A549 treated with AZD9567 at 1 μM for 4 hours (cell line): Measurements from ENCODE around the gene OR2J1. TPM values are rescaled to one million over a fixed set of nuclear protein-coding genes. Genes with fewer than 3 reads are reported as not detected.

Source experiments
- total RNA-seq: library from RNA; stranded (reverse); fragments of 200-300 nt; extraction: Qiagen RNA extraction; gene quantifications from 5 replicates; pipeline ENCODE4 v1.2.3, GENCODE V29; 2022; ENCODE audit not compliant: insufficient read depth

OR2J1 gene
- not detected in 5 replicates for total RNA-seq

DNA sequence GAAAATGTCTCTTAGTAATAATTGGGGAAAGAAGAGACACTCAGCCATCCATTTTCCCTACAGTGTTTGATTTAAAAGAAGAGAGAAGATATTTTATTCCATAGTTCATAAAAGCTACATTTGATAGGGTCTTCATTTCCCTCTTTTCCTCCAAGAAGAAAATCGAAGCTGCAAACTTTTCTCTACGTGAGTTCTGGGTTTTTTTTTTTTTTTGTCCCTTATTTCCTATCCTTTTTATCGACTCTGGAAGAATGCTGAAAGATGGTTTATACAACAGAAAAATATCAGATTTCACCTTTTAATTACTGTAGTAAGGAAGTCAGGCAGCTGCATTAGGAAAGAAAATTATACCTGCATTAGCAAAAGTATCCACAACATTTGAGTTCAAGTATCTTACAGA, at the start of gene OR2J1:
OR2J1 (plus strand) TSS at position 301 of the 400 bp plus-strand sequence. CDS start 1,453 bp downstream, outside the sequence.

GRCh38 chr6:29087213-29087612, 12.1 kb upstream of the OR2J1 start, which contains the start of gene OR2B3:
TSS of gene OR2B3 (minus strand) at chr6:29087313. CDS start at chr6:29087248, 65 bp downstream.

GRCh38 chr6:29107758-29108157, 8.5 kb downstream of the OR2J1 start, which contains the start of gene OR2J3:
TSS of gene OR2J3 (plus strand) at chr6:29108058. CDS start at chr6:29111891, 3,833 bp downstream.

Other genes starting within 250 kb of the OR2J1 start
- 34.8 to 47.7 TPM (median 45.0 TPM) in 5 replicates for gene TRIM27, start 175.5 kb upstream of the OR2J1 start, total RNA-seq
- gene ZNF311, start 94.2 kb upstream of the OR2J1 start, total RNA-seq: 0.15 to 0.25 TPM (median 0.19 TPM) in 4 of 5 replicates, not detected in the other
- not detected in 5 replicates for gene OR2W1, start 54.3 kb upstream of the OR2J1 start, total RNA-seq
- gene OR2B3, start 12.2 kb upstream of the OR2J1 start, total RNA-seq: not detected in 5 replicates
- gene OR2J3, start 8.6 kb downstream of the OR2J1 start, total RNA-seq: not detected in 5 replicates
- not detected in 5 replicates for gene OR2J2, start 71.4 kb downstream of the OR2J1 start, total RNA-seq
- not detected in 5 replicates for gene OR14J1, start 202.2 kb downstream of the OR2J1 start, total RNA-seq